HL-60/S4 (cell line): ENCODE measurements around the gene MXI1.

Source experiments
- in situ Hi-C: fragments of 300-500 bp; cut with MboI; formaldehyde crosslinking; loops from 2 replicates; pipeline ENCODE4 v1.14.3; 2022; ENCODE audit warnings: low sequenced_read_pairs

The MXI1 gene

GRCh38 chr10:110207011-110207804, at the start of gene MXI1:
Gene MXI1 (plus strand): TSS chr10:110207605. CDS start chr10:110207809, 204 bp downstream.
- in situ Hi-C loops = no loop called here

- in situ Hi-C loops = no loop called here
These were observed 49.1 kb upstream of the MXI1 start for GRCh38 chr10:110158051-110159005.

- in situ Hi-C loops = no loop called here
These were observed 47.3 kb upstream of the MXI1 start for GRCh38 chr10:110160081-110160480.

- in situ Hi-C loops = no loop called here
These were observed 46.9 kb upstream of the MXI1 start for GRCh38 chr10:110160522-110160921.

- in situ Hi-C loops = no loop called here
These were observed 44.7 kb upstream of the MXI1 start for GRCh38 chr10:110162741-110163145.

- in situ Hi-C loops = no loop called here
These were observed 44.1 kb upstream of the MXI1 start for GRCh38 chr10:110163192-110163773.

- in situ Hi-C loops = no loop called here
These were observed 43.6 kb upstream of the MXI1 start for GRCh38 chr10:110163841-110164240.

GRCh38 chr10:110165239-110165638, 42.2 kb upstream of the MXI1 start:
- in situ Hi-C loops = no loop called here

- in situ Hi-C loops = no loop called here
These were observed 40.3 kb upstream of the MXI1 start for GRCh38 chr10:110167149-110167548.

GRCh38 chr10:110168601-110169481, 38.6 kb upstream of the MXI1 start:
- in situ Hi-C loops = no loop called here

GRCh38 chr10:110169586-110169985, 37.8 kb upstream of the MXI1 start:
- in situ Hi-C loops = no loop called here

GRCh38 chr10:110170142-110170971, 37.0 kb upstream of the MXI1 start:
- in situ Hi-C loops = no loop called here

GRCh38 chr10:110171032-110171431, 36.4 kb upstream of the MXI1 start:
- in situ Hi-C loops = no loop called here

GRCh38 chr10:110172155-110172554, 35.2 kb upstream of the MXI1 start:
- in situ Hi-C loops = no loop called here

- in situ Hi-C loops = no loop called here
These were observed 33.2 kb upstream of the MXI1 start for GRCh38 chr10:110174201-110174600.

GRCh38 chr10:110174816-110175215, 32.6 kb upstream of the MXI1 start:
- in situ Hi-C loops = no loop called here

- in situ Hi-C loops = no loop called here
These were observed 32.0 kb upstream of the MXI1 start for GRCh38 chr10:110175406-110175805.

- in situ Hi-C loops = no loop called here
These were observed 31.0 kb upstream of the MXI1 start for GRCh38 chr10:110176141-110177030.

GRCh38 chr10:110179220-110179619, 28.2 kb upstream of the MXI1 start:
- in situ Hi-C loops = no loop called here
